HUES64 (cell line): ENCODE results near the gene CALHM6.

Experiments used
- H3K27ac ChIP-seq: 2 replicates; pipeline ENCODE4 v1.7.0; 2013; ENCODE audit warnings: low read depth, low read length, inconsistent platforms
- H3K27me3 ChIP-seq: 2 replicates; pipeline ENCODE4 v1.6.1; 2013; ENCODE audit warnings: mild to moderate bottlenecking, low read length; ENCODE audit not compliant: insufficient read depth
- H3K36me3 ChIP-seq: 2 replicates; pipeline ENCODE4 v1.6.1; 2013; ENCODE audit warnings: mild to moderate bottlenecking, low read length; ENCODE audit not compliant: insufficient read depth
- H3K4me1 ChIP-seq: 2 replicates; pipeline ENCODE4 v1.6.1; 2013; ENCODE audit warnings: mild to moderate bottlenecking, low read length, moderate library complexity; ENCODE audit not compliant: insufficient read depth
- H3K4me3 ChIP-seq: 2 replicates; pipeline ENCODE4 v1.5.1; 2013; ENCODE audit warnings: mild to moderate bottlenecking, low read length, moderate library complexity
- H3K9ac ChIP-seq: 2 replicates; pipeline ENCODE4 v1.6.1; 2013; ENCODE audit warnings: mild to moderate bottlenecking, low read depth, low read length
- H3K9me3 ChIP-seq: 2 replicates; pipeline ENCODE4 v1.6.1; 2013; ENCODE audit warnings: low read depth, low read length; ENCODE audit not compliant: insufficient read depth
- WGBS: fragments of 150-250, 120-280 bp; methylation state at CpG from one replicate; pipeline ENCODE4 v1.1.7; 2013; ENCODE audit warnings: missing lambda C conversion rate; 5-methylcytosine and 5-hydroxymethylcytosine counted together

The CALHM6 gene

DNA sequence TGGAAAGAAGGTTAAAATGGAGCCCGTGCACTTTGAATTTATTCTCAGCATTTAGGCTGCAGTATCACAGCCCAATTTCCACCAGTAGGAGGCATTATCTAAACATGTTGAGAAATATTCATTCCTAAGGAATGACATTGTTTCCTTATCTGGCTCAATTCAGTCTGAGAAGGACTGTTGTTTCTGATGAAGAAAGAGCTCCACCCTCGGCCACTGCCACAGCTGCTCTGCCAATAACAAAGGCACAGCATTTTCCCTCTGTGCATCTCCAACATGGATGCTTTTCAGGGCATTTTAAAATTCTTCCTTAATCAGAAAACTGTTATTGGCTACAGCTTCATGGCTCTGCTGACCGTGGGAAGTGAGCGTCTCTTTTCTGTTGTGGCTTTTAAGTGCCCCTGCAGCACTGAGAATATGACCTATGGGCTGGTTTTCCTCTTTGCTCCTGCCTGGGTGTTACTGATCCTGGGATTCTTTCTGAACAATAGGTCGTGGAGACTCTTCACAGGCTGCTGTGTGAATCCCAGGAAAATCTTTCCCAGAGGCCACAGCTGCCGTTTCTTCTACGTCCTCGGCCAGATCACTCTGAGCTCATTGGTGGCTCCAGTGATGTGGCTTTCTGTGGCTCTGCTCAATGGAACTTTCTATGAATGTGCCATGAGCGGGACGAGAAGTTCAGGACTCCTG is 50.4 kb downstream of the CALHM6 start, which contains the start of gene CALHM5:
CALHM5 (plus strand) TSS at position 216 of the 687 bp plus-strand sequence; CDS start at position 274, 58 bp downstream.
- H3K9ac ChIP-seq: peak within 1 kb of the TSS; percentile 36; the same call in 1 of the 2 replicates
- WGBS: 63% methylated on average over 10 of the region's 10 CpGs
- H3K27ac ChIP-seq: peak within 1 kb of the TSS; percentile 42; the same call in 1 of the 2 replicates
- H3K4me1 ChIP-seq: peaks cover 21% of the 10 kb centered on the region
- H3K9me3 ChIP-seq: no peaks in the 10 kb centered on the region
- no peaks in the 10 kb centered on the region for H3K36me3 ChIP-seq
- H3K27me3 ChIP-seq: no peaks in the 10 kb centered on the region
- H3K4me3 ChIP-seq: no peak within 1 kb of the TSS; the same call in 1 of the 2 replicates

GRCh38 chr6:116512111-116512559 is 51.0 kb downstream of the CALHM6 start:
- 92% methylated on average over 4 of the region's 4 CpGs for WGBS
- H3K9ac ChIP-seq: peak overlapping the region; percentile 36; the same call in 1 of the 2 replicates

DNA sequence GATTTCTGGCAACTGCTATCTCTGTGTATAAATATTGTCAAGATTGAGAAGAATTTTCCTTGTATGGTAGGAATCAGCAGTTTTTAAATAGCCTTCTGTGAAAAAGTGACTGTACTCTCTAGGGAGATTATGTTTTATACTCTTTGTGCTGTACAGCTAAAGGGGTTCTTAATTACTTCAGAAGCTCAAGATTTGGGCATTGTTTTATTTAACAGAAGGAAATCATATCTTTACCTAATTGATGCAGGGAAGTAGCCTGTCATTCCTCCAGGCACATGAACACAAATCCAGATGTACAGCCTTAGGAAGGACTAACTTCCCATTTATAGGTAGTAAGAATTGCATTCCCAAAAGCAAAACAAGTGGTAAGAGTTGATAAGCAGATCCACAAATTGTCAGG is 51.6 kb downstream of the CALHM6 start:
- no peaks in the 10 kb centered on the region for H3K27me3 ChIP-seq
- no peak overlapping the region for H3K4me3 ChIP-seq
- H3K9me3 ChIP-seq: no peaks in the 10 kb centered on the region
- peaks cover 21% of the 10 kb centered on the region for H3K4me1 ChIP-seq
- no peak overlapping the region for H3K9ac ChIP-seq
- no peak overlapping the region for H3K27ac ChIP-seq
- no peaks in the 10 kb centered on the region for H3K36me3 ChIP-seq

More at GRCh38 chr6:116512111-116512559, 51.0 kb downstream of the CALHM6 start:
- H3K4me1 ChIP-seq: peaks cover 21% of the 10 kb centered on the region
- H3K27ac ChIP-seq: peak overlapping the region; percentile 42; the same call in 1 of the 2 replicates
- no peaks in the 10 kb centered on the region for H3K27me3 ChIP-seq
- H3K9me3 ChIP-seq: no peaks in the 10 kb centered on the region
- H3K36me3 ChIP-seq: no peaks in the 10 kb centered on the region
- H3K4me3 ChIP-seq: no peak overlapping the region; the same call in 1 of the 2 replicates
